Pancreas (tissue), 10 donors: ENCODE data around the gene TBK1. TPM values are rescaled to one million over a fixed set of nuclear protein-coding genes. Genes with fewer than 3 reads are reported as not detected.
A peak's percentile ranks its signal among the peaks of the same experiment; 100 is the strongest.

Experiments
- ATAC-seq, 4 donors: fragments of 200-7000 bp; cut with Tn5 transposase; one replicate each; pipeline versions ENCODE4 v1.8.0 to v1.9.1; 2020; ENCODE audit warnings: mild to moderate bottlenecking in 4 of 4, moderate library complexity in 4 of 4
- DNase-seq, 6 donors: peaks; one replicate each; pipeline ENCODE4 v3.0.0-alpha.2; 2020
- FAIRE-seq: peaks from 2 replicates; lab custom pipeline; 2012; peaks lifted over from hg19 to GRCh38; lab: Jason Lieb, UNC
- H3K27ac ChIP-seq, 4 donors: fragments of 200-600 bp; sonication (generic); 1 replicate in 3 of 4; 2 replicates in 1 of 4; pipeline versions ENCODE4 v1.5.0 to v1.8.0; 2020
- H3K27me3 ChIP-seq, 4 donors: fragments of 200-600 bp; one replicate each; pipeline ENCODE4 v1.8.0; 2021
- H3K36me3 ChIP-seq, 3 donors: fragments of 200-600 bp; sonication (generic) in 1 of 3; one replicate each; pipeline versions ENCODE4 v1.5.0 to v1.8.0; 2020 to 2021
- H3K4me1 ChIP-seq, 3 donors: fragments of 200-600 bp; one replicate each; pipeline ENCODE4 v1.8.0; 2021
- H3K4me3 ChIP-seq, 4 donors: fragments of 200-600 bp; sonication (generic) in 2 of 4; one replicate each; pipeline versions ENCODE4 v1.5.0 to v1.8.0; 2020 to 2021
- H3K9me3 ChIP-seq, 4 donors: fragments of 200-600 bp; one replicate each; pipeline ENCODE4 v1.8.0; 2021
- WGBS, 2 donors: extraction: QIAGEN DNeasy Blood & Tissue Kit; methylation state at CpG; one replicate each; pipeline ENCODE4 v1.1.7; 2013; 5-methylcytosine and 5-hydroxymethylcytosine counted together
- intact Hi-C, 3 donors: fragments of 100-400 bp; cut with DNase I; formaldehyde crosslinking; loops; one replicate each; pipeline versions ENCODE4 v1.11.1 to v1.14.2; 2022
- polyA plus RNA-seq, 2 donors: library from polyadenylated mRNA; stranded (reverse); fragments of 200-250 nt; gene quantifications; one replicate each; pipeline ENCODE4 v1.2.3, GENCODE V29; 2013
- total RNA-seq, 6 donors: library from RNA; stranded (reverse); fragmentation: NEBNext Ultra II Directional in 4 of 6; extraction: Animal tissue kit (Norgen Biotek cat#: 25700) in 4 of 6; gene quantifications; one replicate each; pipeline versions ENCODE4 v1.2.1 to v1.2.4, GENCODE V29; 2021 to 2023
- TF ChIP-seq, protein P1 (sequence below), 4 donors: fragments of 200-600 bp; sonication (generic) in 3 of 4; IDR thresholded peaks; one replicate each; pipeline versions ENCODE4 v1.5.0 to v1.8.0; 2021; ENCODE audit warnings: antibody characterized with exemption in 4 of 4
- donor health status: healthy with polysubstance abuse.
- donor health status: DM: no; HTN: no; CAD: no; lungs with moderate emphysema.
- donor health status: DM: no; HTN: no; CAD: no.
- donor health status: control.
- donor health status: control.
- donor health status: Bipolar disorder and iron deficiency.
- donor health status: DM: yes; HTN: yes; CAD: no.
- donor health status: DM: no; HTN: no; CAD: no.
- donor health status: DM: no; HTN: no; CAD: no.
- donor health status: DM: yes; HTN: yes; CAD: no.

Gene TBK1
- total and polyA plus RNA-seq, 8 donors = 4.2 to 9.7 (median 6.2) TPM

DNA sequence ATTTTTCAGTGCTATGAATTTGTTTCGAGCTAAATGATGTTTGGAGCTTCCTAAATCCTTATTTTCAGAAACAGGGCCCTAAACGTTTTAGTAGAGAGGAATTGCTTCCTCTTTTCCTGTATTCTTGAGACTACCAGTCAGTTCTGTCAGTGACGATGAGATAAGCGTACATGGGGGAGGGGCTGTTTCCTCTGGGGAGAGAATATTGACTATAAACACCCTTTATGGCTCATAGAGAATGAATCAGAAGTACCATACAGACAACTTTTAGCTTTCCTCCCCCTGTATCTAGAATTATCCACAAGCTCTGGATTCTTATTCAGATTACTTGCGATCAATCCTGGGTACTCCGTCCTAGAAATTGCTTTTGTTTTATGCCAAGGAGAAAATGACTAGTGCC is 5.1 kb downstream of the TBK1 start:
- FAIRE-seq = no peak
- no peak for DNase-seq
- H3K9me3 ChIP-seq = no peaks in the 10 kb centered on the region
- ATAC-seq = no peak
- TF ChIP-seq, protein P1, sequence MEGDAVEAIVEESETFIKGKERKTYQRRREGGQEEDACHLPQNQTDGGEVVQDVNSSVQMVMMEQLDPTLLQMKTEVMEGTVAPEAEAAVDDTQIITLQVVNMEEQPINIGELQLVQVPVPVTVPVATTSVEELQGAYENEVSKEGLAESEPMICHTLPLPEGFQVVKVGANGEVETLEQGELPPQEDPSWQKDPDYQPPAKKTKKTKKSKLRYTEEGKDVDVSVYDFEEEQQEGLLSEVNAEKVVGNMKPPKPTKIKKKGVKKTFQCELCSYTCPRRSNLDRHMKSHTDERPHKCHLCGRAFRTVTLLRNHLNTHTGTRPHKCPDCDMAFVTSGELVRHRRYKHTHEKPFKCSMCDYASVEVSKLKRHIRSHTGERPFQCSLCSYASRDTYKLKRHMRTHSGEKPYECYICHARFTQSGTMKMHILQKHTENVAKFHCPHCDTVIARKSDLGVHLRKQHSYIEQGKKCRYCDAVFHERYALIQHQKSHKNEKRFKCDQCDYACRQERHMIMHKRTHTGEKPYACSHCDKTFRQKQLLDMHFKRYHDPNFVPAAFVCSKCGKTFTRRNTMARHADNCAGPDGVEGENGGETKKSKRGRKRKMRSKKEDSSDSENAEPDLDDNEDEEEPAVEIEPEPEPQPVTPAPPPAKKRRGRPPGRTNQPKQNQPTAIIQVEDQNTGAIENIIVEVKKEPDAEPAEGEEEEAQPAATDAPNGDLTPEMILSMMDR (IDR thresholded peaks at IDR 0.05) = no peak
- H3K4me3 ChIP-seq = no peak overlapping the region
- WGBS, 2 donors = 66 to 71% methylated on average over 6 of the region's 6 CpGs
- no peaks in the 10 kb centered on the region for H3K27me3 ChIP-seq
- intact Hi-C loops = no loop called here
- no peak overlapping the region for H3K27ac ChIP-seq
- H3K36me3 ChIP-seq = peaks cover 0 to 4% (median 0%) of the 10 kb centered on the region in 3 donors
- H3K4me1 ChIP-seq = peaks cover 0 to 6% (median 0%) of the 10 kb centered on the region in 3 donors

DNA sequence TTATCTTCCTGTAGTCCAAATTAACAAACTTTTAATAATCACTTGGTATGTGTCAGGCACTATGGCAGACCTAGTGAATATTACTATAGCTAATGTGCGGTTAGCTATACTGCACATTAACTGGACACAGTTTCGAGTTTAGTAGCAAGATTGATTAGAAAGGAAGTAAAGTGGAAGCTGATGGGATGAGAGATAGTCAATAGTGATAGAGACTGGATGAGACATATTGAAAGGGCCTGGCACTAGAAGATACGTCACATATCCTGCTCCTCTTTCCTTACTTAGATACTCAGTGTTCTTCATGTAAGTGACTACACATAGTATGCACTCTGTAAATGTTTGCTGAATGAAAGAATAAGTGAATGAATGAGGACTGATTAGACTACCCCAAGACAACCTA is 5.5 kb downstream of the TBK1 start:
- no peaks in the 10 kb centered on the region for H3K27me3 ChIP-seq
- intact Hi-C loops = no loop called here
- FAIRE-seq (no peak), DNase-seq (no peak), ATAC-seq (no peak)
- H3K36me3 ChIP-seq = peaks cover 0 to 4% (median 0%) of the 10 kb centered on the region in 3 donors
- H3K9me3 ChIP-seq = no peaks in the 10 kb centered on the region
- H3K4me3 ChIP-seq = no peak overlapping the region
- TF ChIP-seq, protein P1 (IDR thresholded peaks at IDR 0.05) = no peak
- no peak overlapping the region for H3K27ac ChIP-seq
- H3K4me1 ChIP-seq = peaks cover 0 to 6% (median 0%) of the 10 kb centered on the region in 3 donors
- 85 to 93% methylated on average over 3 of the region's 3 CpGs for WGBS, 2 donors

DNA sequence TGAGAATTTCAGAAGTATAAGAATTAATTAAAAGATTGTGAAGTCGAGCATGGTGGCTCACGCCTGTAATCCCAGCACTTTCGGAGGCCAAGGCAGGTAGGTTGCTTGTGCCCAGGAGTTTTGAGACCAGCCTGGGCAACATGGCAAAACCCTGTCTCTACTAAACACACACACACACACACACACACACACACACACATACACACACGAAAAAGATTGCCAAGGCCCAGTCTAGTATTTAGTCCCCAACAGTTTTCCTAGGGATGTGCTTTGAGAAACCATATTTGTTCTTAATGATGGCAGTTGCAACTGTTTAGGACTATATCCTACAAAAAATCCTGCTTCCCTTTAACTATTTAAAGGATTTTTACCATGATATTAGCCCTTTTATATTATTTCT is 6.0 kb downstream of the TBK1 start:
- TF ChIP-seq, protein P1 (IDR thresholded peaks at IDR 0.05) = no peak
- Histone ChIP-seq H3K27me3 (no peaks in the 10 kb centered on the region), H3K4me1 (peaks cover 0 to 6% (median 0%) of the 10 kb centered on the region in 3 donors), H3K4me3 (no peak overlapping the region), H3K27ac (no peak overlapping the region), H3K36me3 (peaks cover 0 to 4% (median 0%) of the 10 kb centered on the region in 3 donors), H3K9me3 (no peaks in the 10 kb centered on the region)
- FAIRE-seq (no peak), ATAC-seq (no peak), DNase-seq (no peak)
- intact Hi-C loops = no loop called here
- WGBS, 2 donors = 74 to 90% methylated on average over 4 of the region's 4 CpGs

DNA sequence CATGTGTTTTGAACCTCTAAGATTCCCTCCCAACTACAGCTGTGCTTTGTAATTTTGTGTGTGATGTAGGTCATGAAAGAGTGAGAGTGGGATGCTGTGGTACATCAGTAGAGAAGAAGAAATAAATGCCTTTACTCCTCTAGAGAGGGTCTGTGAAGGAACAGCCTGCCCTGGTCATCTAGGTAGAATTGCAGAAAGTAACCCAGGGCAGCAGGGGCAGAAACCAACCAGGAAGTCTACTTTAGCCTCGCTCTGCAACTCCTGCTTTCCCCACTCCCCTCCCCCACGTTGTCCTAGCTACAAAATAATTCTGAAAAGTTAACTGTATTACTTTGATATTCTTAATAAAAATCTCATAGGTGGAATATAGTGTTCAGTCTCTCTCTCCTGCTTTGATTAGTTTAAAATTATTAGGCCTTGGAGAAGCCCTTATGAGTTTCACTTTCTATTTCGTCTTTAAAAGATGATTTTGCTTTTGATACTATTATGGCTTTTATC is 7.5 kb downstream of the TBK1 start:
- Histone ChIP-seq H3K36me3 (peaks cover 0 to 8% (median 0%) of the 10 kb centered on the region in 3 donors), H3K9me3 (no peaks in the 10 kb centered on the region), H3K27me3 (no peaks in the 10 kb centered on the region), H3K27ac (peak overlapping the region in 3 of 4 donors; percentile 4 to 62 (median 10)), H3K4me1 (peaks cover 0 to 6% (median 0%) of the 10 kb centered on the region in 3 donors), H3K4me3 (peak overlapping the region in 1 of 4 donors; percentile 22)
- no peak for DNase-seq
- intact Hi-C loops = no loop called here
- 48 to 59% methylated on average over 3 of the region's 3 CpGs for WGBS, 2 donors
- TF ChIP-seq, protein P1 (IDR thresholded peaks at IDR 0.05) = no peak
- ATAC-seq = peak in 3 of 4 donors; percentile 63 to 74 (median 72)
- FAIRE-seq = no peak
